ENCODE data around the gene LRRC15. TPM values are rescaled to one million over a fixed set of nuclear protein-coding genes. Genes with fewer than 3 reads are reported as not detected.

The LRRC15 gene
- total RNA-seq, 2 donors from 2014 or later, result not detected

DNA sequence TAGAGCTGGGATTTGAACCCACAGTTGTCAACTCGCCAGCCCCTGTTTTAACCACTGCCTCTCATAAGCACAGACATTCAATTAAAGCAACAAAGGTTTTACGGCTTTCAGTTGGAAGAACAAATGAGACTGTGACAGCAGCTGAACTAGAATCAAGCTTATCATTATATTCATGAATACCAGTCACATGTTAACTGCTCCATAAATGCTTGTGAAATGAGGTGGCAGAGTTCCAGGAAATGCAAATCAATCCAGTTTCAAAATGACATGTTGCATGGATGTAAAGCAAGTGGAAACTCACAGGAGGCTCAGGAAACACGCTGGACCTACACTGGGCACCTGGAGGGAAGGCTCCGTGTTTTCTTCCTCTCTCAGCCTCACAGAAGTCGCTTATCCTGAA is 25.7 kb upstream of the LRRC15 start:
- peaks cover 8% of the 10 kb centered on the region for H3K9me3 Mint-ChIP-seq
- H3K4me3 Mint-ChIP-seq, result peak overlapping the region; percentile 85
- no peaks in the 10 kb centered on the region for H3K27me3 Mint-ChIP-seq
- ATAC-seq (replicated peaks), result peak; percentile 43
- peak overlapping the region; percentile 51 for H3K27ac Mint-ChIP-seq
- peaks cover 39% of the 10 kb centered on the region for H3K4me1 Mint-ChIP-seq
- no peaks in the 10 kb centered on the region for H3K36me3 Mint-ChIP-seq (ENCODE audit: low read depth)

DNA sequence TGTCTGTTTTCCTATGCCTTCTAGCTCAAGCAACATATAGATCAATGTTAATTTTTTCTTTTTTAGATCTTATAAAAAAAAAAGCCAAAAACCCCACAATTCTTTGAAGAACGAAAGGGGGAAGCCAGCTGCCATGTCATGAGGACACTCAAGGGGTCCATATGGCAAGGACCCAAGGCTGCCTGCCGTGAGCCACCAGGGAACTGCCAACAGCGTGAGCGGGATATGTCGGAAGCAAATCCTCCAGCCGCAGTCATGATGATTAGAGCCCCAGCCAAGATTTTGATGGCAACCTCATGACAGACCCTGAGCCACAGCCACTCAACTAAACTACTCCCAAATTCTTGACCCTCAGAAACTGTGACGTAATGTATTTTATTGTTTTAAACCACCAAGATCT is 23.0 kb upstream of the LRRC15 start:
- Mint-ChIP-seq H3K27me3 (no peaks in the 10 kb centered on the region), H3K27ac (no peak overlapping the region), H3K4me3 (no peak overlapping the region), H3K36me3 (ENCODE audit: low read depth) (no peaks in the 10 kb centered on the region), H3K4me1 (peaks cover 20% of the 10 kb centered on the region), H3K9me3 (peaks cover 8% of the 10 kb centered on the region)
- no peak for ATAC-seq (replicated peaks)

DNA sequence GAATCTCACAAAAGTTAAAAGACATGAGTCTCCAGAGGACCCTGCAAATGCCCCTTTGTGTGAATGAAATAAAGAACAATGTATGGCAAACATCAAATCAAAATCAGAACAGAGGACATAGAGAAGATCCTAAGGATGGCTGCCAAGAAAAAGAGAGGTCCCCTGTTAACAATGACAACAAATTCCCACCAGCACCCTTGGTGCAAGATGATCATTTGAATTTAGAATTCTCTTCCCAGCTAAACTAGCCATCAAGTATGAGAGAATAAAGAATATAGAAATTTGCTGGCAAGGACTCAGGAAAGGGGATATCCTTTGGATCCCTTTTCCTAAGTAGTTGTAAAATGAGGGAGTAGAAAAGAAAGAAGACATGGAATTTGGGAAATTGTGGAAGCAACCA is 21.3 kb upstream of the LRRC15 start:
- H3K27me3 Mint-ChIP-seq, result no peaks in the 10 kb centered on the region
- peaks cover 8% of the 10 kb centered on the region for H3K9me3 Mint-ChIP-seq
- H3K4me1 Mint-ChIP-seq, result peaks cover 9% of the 10 kb centered on the region
- H3K27ac Mint-ChIP-seq, result no peak overlapping the region
- ATAC-seq (replicated peaks), result no peak
- H3K4me3 Mint-ChIP-seq, result no peak overlapping the region
- no peaks in the 10 kb centered on the region for H3K36me3 Mint-ChIP-seq (ENCODE audit: low read depth)

DNA sequence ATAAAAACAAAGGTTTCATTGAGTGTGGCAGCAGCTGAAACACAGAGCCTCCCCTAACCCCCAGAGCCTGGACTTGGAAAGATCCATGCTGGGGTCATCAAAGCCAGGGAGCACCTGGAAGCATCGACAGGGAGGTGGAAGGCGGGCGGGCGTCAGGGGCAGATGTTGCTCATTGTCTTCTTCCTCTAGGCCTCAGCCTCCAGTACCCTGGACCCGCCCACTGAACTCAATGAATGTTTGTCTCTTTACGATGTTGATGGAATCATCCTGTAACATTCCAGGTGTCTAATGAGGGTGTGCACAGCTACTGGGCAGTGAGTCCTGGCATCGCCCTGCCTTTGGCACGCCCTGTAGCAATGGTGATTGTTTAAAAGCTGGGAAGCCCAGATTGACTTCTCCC is 19.7 kb upstream of the LRRC15 start:
- Mint-ChIP-seq H3K27me3 (no peaks in the 10 kb centered on the region), H3K4me1 (no peaks in the 10 kb centered on the region), H3K27ac (no peak overlapping the region)

GRCh38 chr3:194387926-194388418 is 18.4 kb upstream of the LRRC15 start:
- Mint-ChIP-seq H3K27me3 (no peaks in the 10 kb centered on the region), H3K27ac (no peak overlapping the region), H3K36me3 (ENCODE audit: low read depth) (no peaks in the 10 kb centered on the region), H3K4me1 (no peaks in the 10 kb centered on the region), H3K9me3 (peaks cover 8% of the 10 kb centered on the region), H3K4me3 (no peak overlapping the region)
- ATAC-seq (replicated peaks), result no peak

More for the DNA sequence above, 19.7 kb upstream of the LRRC15 start:
- Mint-ChIP-seq H3K36me3 (ENCODE audit: low read depth) (no peaks in the 10 kb centered on the region), H3K4me3 (no peak overlapping the region), H3K9me3 (peaks cover 8% of the 10 kb centered on the region)
- ATAC-seq (replicated peaks), result no peak

DNA sequence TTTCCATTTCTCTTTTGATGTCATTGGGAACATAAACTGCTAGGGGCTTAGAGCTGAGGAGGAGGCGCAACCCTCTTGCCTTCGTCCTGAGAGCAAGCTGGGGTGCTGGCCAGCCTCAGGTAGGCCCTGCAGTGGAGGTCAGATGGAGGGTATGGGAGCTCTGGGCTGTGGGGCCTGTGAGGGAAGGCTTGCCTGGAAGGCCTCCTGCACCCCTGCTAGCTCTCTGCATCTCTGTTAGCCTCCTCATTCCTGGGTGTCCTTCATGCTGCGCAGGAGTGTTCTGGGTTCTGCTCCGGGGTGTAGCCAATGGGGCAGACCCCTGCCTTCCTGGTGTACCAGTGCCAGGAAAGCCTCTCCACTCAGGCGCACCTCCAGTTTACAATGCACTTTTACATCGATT is 17.7 kb upstream of the LRRC15 start:
- no peak for ATAC-seq (replicated peaks)
- H3K4me1 Mint-ChIP-seq, result no peaks in the 10 kb centered on the region
- no peak overlapping the region for H3K4me3 Mint-ChIP-seq
- H3K9me3 Mint-ChIP-seq, result peaks cover 8% of the 10 kb centered on the region
- H3K27me3 Mint-ChIP-seq, result no peaks in the 10 kb centered on the region
- H3K27ac Mint-ChIP-seq, result no peak overlapping the region
- no peaks in the 10 kb centered on the region for H3K36me3 Mint-ChIP-seq (ENCODE audit: low read depth)

- Mint-ChIP-seq H3K4me3 (no peak overlapping the region), H3K27me3 (no peaks in the 10 kb centered on the region), H3K9me3 (peaks cover 8% of the 10 kb centered on the region), H3K4me1 (no peaks in the 10 kb centered on the region), H3K36me3 (ENCODE audit: low read depth) (no peaks in the 10 kb centered on the region), H3K27ac (no peak overlapping the region)
- ATAC-seq (replicated peaks), result no peak
These were observed 17.1 kb upstream of the LRRC15 start for GRCh38 chr3:194386648-194387047.

DNA sequence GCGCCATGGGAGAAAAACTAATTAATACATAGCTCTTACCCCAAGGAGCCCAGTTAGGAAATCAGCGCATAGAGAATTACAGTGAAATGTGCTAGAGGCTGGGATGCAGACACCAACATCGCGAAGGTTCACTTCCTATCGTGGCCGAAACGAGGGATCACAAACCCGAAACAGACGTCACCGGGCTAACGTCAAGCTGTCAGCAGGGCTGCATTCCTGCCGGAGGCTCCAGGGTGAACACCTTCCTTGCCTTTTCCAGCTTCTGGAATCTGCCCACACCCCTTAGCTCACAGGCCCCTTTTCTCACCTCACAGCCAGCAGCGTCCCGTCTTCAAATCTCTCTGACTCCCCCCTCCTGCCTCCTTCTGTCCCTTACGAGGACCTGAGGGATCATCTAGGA is 16.5 kb upstream of the LRRC15 start:
- Mint-ChIP-seq H3K4me3 (no peak overlapping the region), H3K9me3 (peaks cover 6% of the 10 kb centered on the region), H3K4me1 (no peaks in the 10 kb centered on the region), H3K27ac (no peak overlapping the region), H3K27me3 (no peaks in the 10 kb centered on the region), H3K36me3 (ENCODE audit: low read depth) (no peaks in the 10 kb centered on the region)
- ATAC-seq (replicated peaks), result no peak

DNA sequence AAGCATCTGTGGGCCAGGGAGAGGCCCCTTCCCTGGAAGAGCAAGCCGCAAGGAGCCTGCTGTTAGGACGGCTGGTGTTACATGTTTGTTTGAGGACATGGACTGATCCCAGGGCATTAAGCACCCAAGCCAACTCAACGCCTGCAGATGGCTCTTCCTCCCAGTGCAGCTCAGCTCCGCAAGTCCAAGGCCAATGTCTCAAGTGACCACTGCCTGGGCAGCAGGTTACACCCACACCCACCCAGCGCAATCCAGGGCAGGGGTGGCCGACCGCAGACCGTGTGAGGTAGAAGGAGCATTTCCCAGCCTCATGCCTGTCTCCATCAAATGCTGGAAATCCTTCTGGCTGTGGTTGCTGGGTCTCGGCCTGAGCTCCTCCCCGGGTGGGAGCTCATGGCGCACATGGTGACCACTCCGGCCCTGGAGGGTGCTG is 15.0 kb upstream of the LRRC15 start:
- Mint-ChIP-seq H3K4me1 (no peaks in the 10 kb centered on the region), H3K4me3 (no peak overlapping the region), H3K27ac (no peak overlapping the region), H3K9me3 (no peaks in the 10 kb centered on the region), H3K36me3 (ENCODE audit: low read depth) (no peaks in the 10 kb centered on the region), H3K27me3 (peaks cover 3% of the 10 kb centered on the region)
- ATAC-seq (replicated peaks), result no peak

DNA sequence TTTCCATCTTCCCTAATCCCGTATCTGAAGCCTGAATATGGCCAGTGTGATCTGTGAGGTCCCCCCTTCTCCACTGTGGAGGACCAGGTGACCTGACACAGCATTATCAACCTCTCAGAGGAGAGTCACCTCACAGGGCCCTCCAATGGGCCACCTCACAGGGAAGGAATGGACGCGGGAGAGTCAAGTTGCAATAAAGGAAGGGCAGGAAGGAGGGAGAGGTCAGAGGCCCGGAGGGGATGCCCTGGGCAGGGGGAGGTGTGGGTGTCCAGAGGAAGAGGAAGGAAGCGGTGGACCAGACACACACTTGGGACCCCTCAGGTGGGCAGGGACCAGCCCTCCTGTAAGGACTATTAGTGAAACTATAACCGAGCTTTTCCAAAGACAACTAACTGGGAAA is 14.6 kb upstream of the LRRC15 start:
- H3K4me1 Mint-ChIP-seq, result no peaks in the 10 kb centered on the region
- H3K9me3 Mint-ChIP-seq, result no peaks in the 10 kb centered on the region
- H3K4me3 Mint-ChIP-seq, result no peak overlapping the region
- no peaks in the 10 kb centered on the region for H3K36me3 Mint-ChIP-seq (ENCODE audit: low read depth)
- no peak overlapping the region for H3K27ac Mint-ChIP-seq
- H3K27me3 Mint-ChIP-seq, result peaks cover 3% of the 10 kb centered on the region
- ATAC-seq (replicated peaks), result no peak

DNA sequence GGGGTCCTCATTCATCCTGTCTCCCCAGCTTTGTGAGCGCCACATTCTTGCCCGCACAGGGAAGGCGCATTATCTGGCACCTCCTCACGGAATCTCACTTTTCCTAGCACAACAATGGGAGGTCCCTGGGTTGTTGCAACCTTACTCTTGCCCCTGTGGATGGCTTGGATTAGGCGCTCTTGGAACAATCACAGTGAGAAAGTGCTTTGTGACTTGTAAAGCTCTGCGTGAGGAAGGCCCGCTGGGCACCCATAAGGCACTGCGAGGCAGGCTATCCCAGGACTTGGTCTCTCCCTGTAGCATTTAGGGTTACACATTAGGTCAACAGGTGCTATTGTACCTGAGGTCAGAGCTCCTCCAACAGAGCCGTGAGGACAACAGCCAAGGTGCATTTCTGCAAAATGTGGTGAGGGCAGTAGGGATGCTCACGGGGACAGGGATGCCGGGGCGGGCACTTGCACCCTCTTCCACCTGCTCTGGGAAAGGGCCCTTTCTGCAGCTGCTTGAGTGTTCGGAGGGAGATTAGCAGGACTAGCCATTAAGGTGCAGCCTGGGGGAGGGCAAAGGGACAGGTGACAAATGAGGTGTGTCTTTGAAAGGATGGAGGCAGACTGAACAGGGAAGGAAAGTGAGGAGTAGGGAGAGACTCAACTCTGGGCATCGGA is 13.9 kb upstream of the LRRC15 start:
- H3K4me3 Mint-ChIP-seq, result no peak overlapping the region
- ATAC-seq (replicated peaks), result no peak
- H3K27me3 Mint-ChIP-seq, result peaks cover 3% of the 10 kb centered on the region

DNA sequence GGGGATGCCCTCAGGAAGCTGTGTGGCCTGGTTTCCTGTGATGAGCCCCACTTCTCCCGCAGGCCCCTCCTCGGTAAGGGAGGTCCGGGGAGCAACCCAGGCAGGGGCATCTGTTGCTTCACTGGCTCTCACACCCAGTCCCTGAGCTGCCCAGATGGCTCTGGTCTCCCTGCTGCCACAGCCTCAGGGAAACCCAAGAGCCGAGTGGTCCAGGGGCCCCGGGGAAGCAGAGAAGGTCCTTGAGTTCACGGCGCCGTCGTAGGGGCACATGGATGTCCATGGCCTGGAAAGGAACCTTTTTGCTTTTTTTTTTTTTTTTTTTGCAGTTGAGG is 13.3 kb upstream of the LRRC15 start:
- H3K4me3 Mint-ChIP-seq, result no peak overlapping the region
- H3K4me1 Mint-ChIP-seq, result no peaks in the 10 kb centered on the region
- peaks cover 3% of the 10 kb centered on the region for H3K27me3 Mint-ChIP-seq
- no peaks in the 10 kb centered on the region for H3K9me3 Mint-ChIP-seq
- H3K27ac Mint-ChIP-seq, result no peak overlapping the region
- no peak for ATAC-seq (replicated peaks)
- no peaks in the 10 kb centered on the region for H3K36me3 Mint-ChIP-seq (ENCODE audit: low read depth)

More for the DNA sequence above, 13.9 kb upstream of the LRRC15 start:
- H3K4me1 Mint-ChIP-seq, result no peaks in the 10 kb centered on the region
- H3K27ac Mint-ChIP-seq, result no peak overlapping the region
- no peaks in the 10 kb centered on the region for H3K36me3 Mint-ChIP-seq (ENCODE audit: low read depth)
- no peaks in the 10 kb centered on the region for H3K9me3 Mint-ChIP-seq

DNA sequence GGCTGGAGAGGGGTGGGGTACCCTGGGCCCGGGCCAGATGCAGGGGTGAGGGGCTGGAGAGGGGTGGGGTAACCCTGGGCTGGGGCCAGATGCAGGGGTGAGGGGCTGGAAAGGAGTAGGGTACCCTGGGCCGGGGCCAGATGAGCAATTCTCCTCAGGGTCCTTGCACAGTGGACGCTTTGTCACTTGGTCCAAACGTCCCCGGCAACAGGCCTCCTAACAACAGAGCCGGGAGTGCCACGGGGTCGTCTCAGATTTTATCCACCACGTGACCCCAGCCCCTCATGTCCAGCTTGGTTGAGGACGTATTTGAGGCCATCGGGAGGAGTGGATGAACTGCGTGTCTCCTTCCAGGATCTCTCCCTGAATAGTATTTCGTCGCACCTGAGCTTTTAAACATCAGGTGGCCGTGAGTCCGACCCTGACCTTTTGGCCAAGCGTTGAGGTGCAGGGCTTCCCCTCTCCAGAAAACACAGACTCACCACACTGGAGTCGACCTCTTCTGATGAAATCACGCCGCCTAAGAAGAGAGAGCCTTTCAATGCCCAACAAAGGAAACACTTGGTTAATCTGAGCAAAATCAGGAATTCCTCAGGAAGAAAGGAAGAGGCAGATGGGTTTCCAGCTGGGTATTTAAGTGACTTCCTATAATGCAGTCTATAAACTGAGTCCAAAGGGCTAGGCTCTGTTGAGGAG is 12.8 kb upstream of the LRRC15 start:
- no peak for ATAC-seq (replicated peaks)
- Mint-ChIP-seq H3K27me3 (peaks cover 3% of the 10 kb centered on the region), H3K9me3 (no peaks in the 10 kb centered on the region), H3K4me1 (no peaks in the 10 kb centered on the region), H3K27ac (no peak overlapping the region), H3K36me3 (ENCODE audit: low read depth) (no peaks in the 10 kb centered on the region), H3K4me3 (no peak overlapping the region)

- H3K4me1 Mint-ChIP-seq, result no peaks in the 10 kb centered on the region
- H3K27me3 Mint-ChIP-seq, result peaks cover 3% of the 10 kb centered on the region
- H3K27ac Mint-ChIP-seq, result no peak overlapping the region
- H3K36me3 Mint-ChIP-seq (ENCODE audit: low read depth), result no peaks in the 10 kb centered on the region
- no peak for ATAC-seq (replicated peaks)
- H3K9me3 Mint-ChIP-seq, result no peaks in the 10 kb centered on the region
- no peak overlapping the region for H3K4me3 Mint-ChIP-seq
These were observed 11.9 kb upstream of the LRRC15 start for GRCh38 chr3:194381460-194381875.

- no peak overlapping the region for H3K4me3 Mint-ChIP-seq
- H3K27me3 Mint-ChIP-seq, result peaks cover 3% of the 10 kb centered on the region
- H3K4me1 Mint-ChIP-seq, result no peaks in the 10 kb centered on the region
These were observed 10.8 kb upstream of the LRRC15 start for GRCh38 chr3:194380326-194380725.

More at GRCh38 chr3:194380326-194380725, 10.8 kb upstream of the LRRC15 start:
- no peaks in the 10 kb centered on the region for H3K36me3 Mint-ChIP-seq (ENCODE audit: low read depth)
- ATAC-seq (replicated peaks), result no peak
- H3K9me3 Mint-ChIP-seq, result no peaks in the 10 kb centered on the region
- H3K27ac Mint-ChIP-seq, result no peak overlapping the region

Data from activated T-helper 17 cell treated with anti-CD3 and anti-CD28 coated beads, Interleukin-2, amount 50 U/mL, for 72 hours (primary cell).